Hepatic stellate cell (primary cell): ENCODE measurements around the gene EYA2.

Experiments
- DNase-seq: peaks from one replicate; pipeline ENCODE4 v3.0.0; 2011; ENCODE audit warnings: low spot score

Gene EYA2

DNA sequence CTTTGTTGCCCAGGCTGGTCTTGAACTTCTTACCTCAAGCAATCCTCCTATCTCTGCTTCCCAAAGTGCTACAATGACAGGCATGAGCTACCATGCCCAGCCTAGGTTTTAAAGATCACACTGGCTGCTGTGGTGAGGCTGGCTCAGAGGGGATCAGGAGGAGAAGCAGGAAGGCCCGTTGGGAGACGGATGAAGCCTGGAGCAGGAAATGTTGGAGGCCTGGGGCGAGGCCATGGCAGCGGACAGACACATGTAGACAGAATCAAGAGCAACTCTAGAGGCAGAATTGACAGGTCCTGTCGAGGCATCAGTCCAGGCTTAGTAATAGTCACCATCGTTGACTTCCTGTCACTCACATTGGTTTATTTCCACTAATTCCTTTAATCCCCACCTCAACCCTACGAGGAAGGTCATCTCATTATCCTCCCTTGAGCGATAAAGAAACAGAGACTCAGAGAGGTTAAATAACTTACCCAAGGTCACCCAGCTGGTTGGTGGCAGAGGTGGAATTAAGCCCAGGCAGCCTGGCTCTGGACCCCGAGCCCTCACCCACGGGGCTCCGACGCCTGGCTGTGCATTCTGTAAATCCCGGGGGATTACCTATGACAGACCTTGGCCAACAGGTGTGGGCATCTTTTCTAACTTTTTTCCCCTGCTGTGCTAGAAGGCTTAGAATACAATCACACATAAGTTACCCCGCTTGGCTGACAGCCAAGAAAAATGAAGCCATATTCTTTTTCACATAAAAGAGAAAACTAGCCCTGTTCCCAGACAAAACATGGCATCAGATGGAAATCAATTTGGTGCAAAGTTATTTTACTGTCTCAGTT, 113.4 kb downstream of the EYA2 start:
- DNase-seq, result no peak

GRCh38 chr20:47008842-47009518, 114.3 kb downstream of the EYA2 start:
- DNase-seq, result no peak

- no peak for DNase-seq
Observed at GRCh38 chr20:47009784-47010183, 115.1 kb downstream of the EYA2 start.

DNA sequence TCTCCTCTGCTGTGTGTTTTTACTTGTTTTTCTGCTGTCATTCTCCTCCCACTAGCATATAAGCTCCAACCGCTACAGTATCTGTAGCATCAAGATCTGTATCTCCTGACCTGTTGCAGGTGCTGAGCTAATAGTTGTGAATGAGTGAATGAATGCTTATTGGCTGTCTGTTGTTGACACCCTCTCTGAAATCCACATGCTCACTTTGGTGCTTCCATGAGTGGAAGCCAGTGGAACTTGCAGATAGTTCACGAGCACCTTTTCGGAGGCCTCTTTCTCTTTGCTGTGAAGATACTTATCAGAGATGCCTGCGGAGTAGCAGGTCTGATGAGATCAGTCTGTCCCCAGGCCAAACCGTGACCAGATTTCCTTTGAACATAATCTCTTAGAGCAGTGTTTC, 117.3 kb downstream of the EYA2 start:
- no peak for DNase-seq

DNA sequence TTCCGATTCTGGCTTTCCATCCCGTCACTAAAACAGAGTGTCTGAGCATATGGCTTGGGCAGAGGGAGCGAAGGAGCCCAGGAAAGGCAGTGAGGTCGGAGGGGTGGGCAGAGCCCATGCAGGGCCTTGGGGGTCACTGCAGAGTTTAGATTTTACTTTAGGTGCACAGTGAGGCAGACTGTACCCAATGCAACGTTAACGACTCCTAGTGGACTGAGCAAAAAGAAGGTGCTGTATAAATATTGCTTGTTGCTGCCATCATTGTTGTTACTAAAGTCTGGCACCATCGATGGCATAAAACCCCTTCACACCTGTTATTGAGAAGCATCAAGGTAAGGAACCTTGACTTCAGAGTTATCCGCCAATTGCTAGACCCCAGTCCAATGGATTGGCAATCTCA, 119.0 kb downstream of the EYA2 start:
- DNase-seq, result no peak

DNA sequence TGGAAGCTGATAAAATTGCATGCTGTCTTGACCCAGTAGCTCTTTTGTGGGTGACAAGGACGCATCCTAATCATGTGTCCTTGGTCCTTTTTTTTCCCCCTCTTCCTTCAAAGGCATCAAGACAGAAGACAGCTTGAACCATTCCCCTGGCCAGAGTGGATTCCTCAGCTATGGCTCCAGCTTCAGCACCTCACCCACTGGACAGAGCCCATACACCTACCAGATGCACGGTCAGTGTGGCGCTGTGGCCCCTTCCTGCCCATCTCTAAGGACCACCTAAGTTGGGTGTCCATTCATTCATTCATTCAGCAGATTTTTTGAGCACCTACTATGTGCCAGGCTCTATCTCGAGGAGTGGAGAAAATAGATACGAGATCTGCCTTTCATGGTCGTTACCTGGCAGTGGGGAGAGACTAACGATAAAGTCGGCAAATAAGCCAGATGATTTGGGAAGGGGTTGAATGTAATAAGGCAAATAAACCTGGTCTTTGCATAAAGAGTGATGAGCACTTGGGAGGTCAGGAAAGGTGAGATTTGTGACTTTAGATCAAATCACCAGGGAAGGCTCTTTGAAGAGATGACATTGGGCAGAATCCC, 121.5 kb downstream of the EYA2 start:
- DNase-seq, result no peak

- no peak for DNase-seq
Observed at GRCh38 chr20:47018381-47018780, 123.7 kb downstream of the EYA2 start.

- no peak for DNase-seq
Observed at GRCh38 chr20:47019121-47019824, 124.6 kb downstream of the EYA2 start.

GRCh38 chr20:47020231-47020630, 125.6 kb downstream of the EYA2 start:
- DNase-seq, result no peak

GRCh38 chr20:47021850-47022249, 127.2 kb downstream of the EYA2 start:
- no peak for DNase-seq

- no peak for DNase-seq
Observed at GRCh38 chr20:47024461-47024937, 129.9 kb downstream of the EYA2 start.

- DNase-seq, result no peak
Observed at GRCh38 chr20:47027042-47027441, 132.4 kb downstream of the EYA2 start.

DNA sequence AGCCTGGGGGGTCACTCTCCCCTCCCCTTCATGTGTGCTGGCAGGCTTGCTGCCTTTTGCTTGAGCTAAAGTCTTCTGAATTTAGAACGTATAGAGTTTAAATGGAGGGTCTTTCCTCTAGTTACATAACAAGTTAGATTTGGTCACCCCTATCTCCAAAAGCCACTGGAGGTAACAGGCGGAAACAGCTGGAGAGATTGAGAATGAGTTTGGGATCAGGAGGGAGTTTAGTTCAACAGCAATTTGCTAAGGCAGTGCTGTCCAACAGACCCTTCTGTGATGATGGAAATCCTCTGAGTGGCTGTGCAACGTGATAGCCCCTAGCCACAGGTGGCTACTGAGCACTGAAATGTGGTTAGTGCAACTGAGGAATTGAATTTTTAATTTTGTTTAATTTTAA, 132.8 kb downstream of the EYA2 start:
- DNase-seq, result no peak

GRCh38 chr20:47028487-47028886, 133.8 kb downstream of the EYA2 start:
- DNase-seq, result no peak

DNA sequence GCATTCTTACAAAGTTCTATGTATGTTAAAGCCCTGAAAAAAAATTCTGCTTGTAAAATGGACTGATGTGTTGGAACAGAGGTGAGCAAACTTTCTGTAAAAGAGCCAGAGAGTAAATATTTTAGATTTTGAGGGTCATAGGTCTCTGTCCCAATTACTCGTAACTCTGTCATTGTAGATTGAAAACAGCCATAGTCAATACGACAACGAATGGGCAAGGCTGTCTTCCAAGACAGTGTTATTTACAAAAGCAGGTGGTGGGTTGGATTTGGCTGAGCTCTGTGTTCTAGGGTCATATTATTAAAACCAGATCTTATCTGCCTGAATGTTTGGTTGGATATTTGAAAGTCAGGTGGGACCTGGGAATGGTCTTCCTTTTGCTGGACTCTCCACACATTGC, 135.2 kb downstream of the EYA2 start:
- DNase-seq, result no peak

DNA sequence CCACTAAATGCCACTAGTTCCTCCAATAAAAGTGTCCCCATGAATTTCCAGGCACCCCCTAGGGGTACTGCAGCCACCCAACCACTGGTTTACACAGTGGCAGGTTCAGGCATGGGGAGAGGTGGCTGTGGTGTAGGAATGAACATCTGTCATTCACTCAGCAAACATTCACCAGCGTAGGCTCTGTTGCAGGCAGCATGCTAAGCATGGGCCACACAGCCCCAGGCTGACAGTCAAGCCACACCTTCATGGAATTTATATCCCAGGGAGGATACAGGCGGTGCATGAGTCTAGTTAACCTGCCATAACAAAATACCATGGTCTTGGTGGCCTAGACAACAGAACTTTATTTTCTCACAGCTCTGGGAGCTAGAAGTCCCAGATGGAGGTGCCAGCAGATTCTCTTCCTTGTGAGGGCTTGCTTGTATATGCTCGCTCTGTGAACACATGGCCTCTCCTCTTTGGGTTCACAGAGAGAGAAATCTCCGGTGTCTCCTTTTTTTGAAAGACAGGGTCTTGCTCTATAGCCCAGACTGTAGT, 135.7 kb downstream of the EYA2 start:
- no peak for DNase-seq

- no peak for DNase-seq
Observed at GRCh38 chr20:47031004-47031403, 136.4 kb downstream of the EYA2 start.

DNA sequence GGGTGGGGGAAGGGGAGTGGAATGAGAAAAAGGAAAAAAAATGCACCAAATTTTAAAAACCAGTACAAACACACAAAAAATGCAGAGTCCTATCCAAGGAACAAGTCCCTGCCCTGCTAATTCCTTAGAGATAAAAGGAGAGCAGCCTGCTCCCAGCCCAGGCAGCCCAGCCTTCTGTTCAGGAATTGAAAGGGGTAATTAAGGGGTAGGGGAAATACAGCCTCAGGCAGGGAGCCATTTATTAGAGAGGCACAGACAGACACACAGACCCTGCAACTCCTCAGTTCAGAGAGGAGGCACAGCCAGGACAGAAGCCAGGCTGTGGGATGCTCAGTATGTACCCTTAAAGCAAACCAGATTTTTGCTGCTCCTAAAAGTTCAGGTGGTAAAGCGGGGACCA, 137.2 kb downstream of the EYA2 start:
- DNase-seq, result no peak

GRCh38 chr20:47032933-47033578, 138.4 kb downstream of the EYA2 start:
- no peak for DNase-seq

- no peak for DNase-seq
Observed at GRCh38 chr20:47033665-47034064, 139.0 kb downstream of the EYA2 start.

GRCh38 chr20:47035026-47035590, 140.5 kb downstream of the EYA2 start:
- no peak for DNase-seq
